ENCODE data around the gene SIRT3.

- TF ChIP-seq, protein P1, sequence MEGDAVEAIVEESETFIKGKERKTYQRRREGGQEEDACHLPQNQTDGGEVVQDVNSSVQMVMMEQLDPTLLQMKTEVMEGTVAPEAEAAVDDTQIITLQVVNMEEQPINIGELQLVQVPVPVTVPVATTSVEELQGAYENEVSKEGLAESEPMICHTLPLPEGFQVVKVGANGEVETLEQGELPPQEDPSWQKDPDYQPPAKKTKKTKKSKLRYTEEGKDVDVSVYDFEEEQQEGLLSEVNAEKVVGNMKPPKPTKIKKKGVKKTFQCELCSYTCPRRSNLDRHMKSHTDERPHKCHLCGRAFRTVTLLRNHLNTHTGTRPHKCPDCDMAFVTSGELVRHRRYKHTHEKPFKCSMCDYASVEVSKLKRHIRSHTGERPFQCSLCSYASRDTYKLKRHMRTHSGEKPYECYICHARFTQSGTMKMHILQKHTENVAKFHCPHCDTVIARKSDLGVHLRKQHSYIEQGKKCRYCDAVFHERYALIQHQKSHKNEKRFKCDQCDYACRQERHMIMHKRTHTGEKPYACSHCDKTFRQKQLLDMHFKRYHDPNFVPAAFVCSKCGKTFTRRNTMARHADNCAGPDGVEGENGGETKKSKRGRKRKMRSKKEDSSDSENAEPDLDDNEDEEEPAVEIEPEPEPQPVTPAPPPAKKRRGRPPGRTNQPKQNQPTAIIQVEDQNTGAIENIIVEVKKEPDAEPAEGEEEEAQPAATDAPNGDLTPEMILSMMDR (conservative IDR thresholded peaks at IDR 0.05; ENCODE audit: low read length): no peak
- TF ChIP-seq EZH2phosphoT487 (IDR thresholded peaks at IDR 0.05; ENCODE audit: borderline replicate concordance): no peak
Observed at GRCh38 chr11:253886-254270, 17.7 kb upstream of the SIRT3 start.

Measured in Loucy (cell line).